Smooth muscle cell (in vitro differentiated cells): Measurements from ENCODE around the gene ADPRS. TPM values are rescaled to one million over a fixed set of nuclear protein-coding genes. Genes with fewer than 3 reads are reported as not detected.
A peak's percentile ranks its signal among the peaks of the same experiment; 100 is the strongest.

Experiments used
- DNase-seq: peaks from one replicate; lab custom pipeline; 2025; ENCODE audit not compliant: unreplicated experiment; lab: John Stamatoyannopoulos, UW
- H2AFZ ChIP-seq: fragments of 200-600 bp; sonication (generic); 2 replicates; pipeline ENCODE4 v1.6.0; 2016; ENCODE audit warnings: antibody characterized with exemption, low read depth, mild to moderate bottlenecking
- H3F3A ChIP-seq: fragments of 200-600 bp; sonication (generic); 2 replicates; pipeline ENCODE4 v1.6.0; 2017; ENCODE audit warnings: antibody characterized with exemption, low read depth
- H3K27ac ChIP-seq: fragments of 200-600 bp; sonication (generic); 2 replicates; pipeline ENCODE4 v1.5.1; 2016; ENCODE audit warnings: low read depth, mild to moderate bottlenecking
- H3K27me3 ChIP-seq: fragments of 200-600 bp; sonication (generic); 2 replicates; pipeline ENCODE4 v1.6.1; 2016; ENCODE audit warnings: low read depth, mild to moderate bottlenecking
- H3K36me3 ChIP-seq: fragments of 200-600 bp; sonication (generic); 2 replicates; pipeline ENCODE4 v1.5.1; 2016; ENCODE audit warnings: low read depth
- H3K4me1 ChIP-seq: fragments of 200-600 bp; sonication (generic); 2 replicates; pipeline ENCODE4 v1.5.1; 2016; ENCODE audit warnings: low read depth
- H3K4me2 ChIP-seq: fragments of 200-600 bp; sonication (generic); 2 replicates; pipeline ENCODE4 v1.6.0; 2016; ENCODE audit warnings: mild to moderate bottlenecking
- H3K4me3 ChIP-seq: fragments of 200-600 bp; sonication (generic); 2 replicates; pipeline ENCODE4 v1.5.1; 2016; ENCODE audit warnings: mild to moderate bottlenecking
- H3K79me2 ChIP-seq: fragments of 200-600 bp; sonication (generic); 2 replicates; pipeline ENCODE4 v1.6.0; 2016; ENCODE audit warnings: low read depth, mild to moderate bottlenecking
- H3K9ac ChIP-seq: fragments of 200-600 bp; sonication (generic); 2 replicates; pipeline ENCODE4 v1.6.0; 2016; ENCODE audit warnings: low read depth
- H3K9me3 ChIP-seq: fragments of 200-600 bp; sonication (generic); replicated peaks from 2 replicates; pipeline ENCODE4 v1.5.1; 2016; ENCODE audit warnings: low read depth
- H4K20me1 ChIP-seq: fragments of 200-600 bp; sonication (generic); 2 replicates; pipeline ENCODE4 v1.6.0; 2016; ENCODE audit warnings: low read depth
- WGBS: methylation state at CpG from one replicate; pipeline ENCODE4 v1.1.7; 2016; ENCODE audit warnings: low lambda C conversion rate; 5-methylcytosine and 5-hydroxymethylcytosine counted together
- polyA plus RNA-seq: library from polyadenylated mRNA; unstranded; fragments of >200 nt; fragmentation: Nextera tagmentation; extraction: Ambion mirVana; gene quantifications from 2 replicates; pipeline ENCODE4 v1.2.1, GENCODE V29; 2016
- total RNA-seq: library from RNA; depleted of rRNA; stranded (reverse); fragments of >200 nt; gene quantifications from 2 replicates; pipeline ENCODE4 v1.2.3, GENCODE V29; 2014
- TF ChIP-seq, protein P1 (sequence below): fragments of 200-600 bp; sonication (generic); IDR thresholded peaks from 2 replicates; pipeline ENCODE4 v1.5.1; 2017; ENCODE audit warnings: borderline replicate concordance, mild to moderate bottlenecking, antibody characterized with exemption; ENCODE audit not compliant: insufficient read depth, poor library complexity, severe bottlenecking

The ADPRS gene
- total and polyA plus RNA-seq, 2 experiments from 2014 or later, result 31.0 to 38.8 TPM

DNA sequence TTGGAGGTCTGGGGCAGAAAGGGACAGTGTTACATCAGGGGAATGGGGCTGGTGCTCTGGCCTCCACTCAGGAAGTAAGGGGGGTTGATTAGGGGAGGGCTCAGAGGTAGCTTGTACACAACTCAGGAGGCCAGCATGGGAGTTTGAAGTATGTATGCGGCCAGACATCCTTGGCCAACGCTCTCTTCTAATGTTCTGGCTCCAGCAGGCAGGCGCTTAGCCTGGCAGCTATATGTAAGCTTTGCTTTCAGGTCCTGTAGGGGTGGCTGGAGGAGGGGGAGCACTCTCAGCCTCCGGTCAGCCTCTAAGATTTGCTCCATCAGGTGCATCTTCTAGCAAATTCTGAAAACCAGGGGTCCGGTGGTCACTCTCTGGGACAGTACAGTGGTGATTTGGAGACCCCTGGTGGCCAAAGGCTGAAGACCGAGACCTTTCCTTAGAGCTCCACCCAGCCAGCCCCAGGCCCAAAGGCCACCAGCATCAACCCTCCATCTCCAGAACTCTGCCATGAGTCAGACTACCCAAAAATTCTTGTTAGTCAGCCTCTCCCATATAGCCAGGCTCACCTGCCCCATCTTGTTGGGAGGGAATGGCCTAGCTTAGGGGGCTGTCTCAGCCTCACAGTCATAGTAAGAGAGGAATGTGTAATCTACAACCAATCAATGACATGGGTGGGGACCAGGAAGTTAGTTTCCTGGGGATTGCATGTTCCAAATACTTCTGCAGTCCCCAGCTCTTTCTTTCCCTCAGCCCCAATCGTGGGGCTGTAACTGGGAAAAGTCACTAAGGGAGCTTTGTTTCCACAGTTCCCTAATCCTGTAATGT, 46.0 kb downstream of the ADPRS start:
- H3K79me2 ChIP-seq, result peaks cover 4% of the 10 kb centered on the region
- H3K27me3 ChIP-seq, result no peaks in the 10 kb centered on the region
- DNase-seq, result peak; percentile 30
- peaks cover 9% of the 10 kb centered on the region for H4K20me1 ChIP-seq
- H3K27ac ChIP-seq, result peak overlapping the region; percentile 13
- H3K4me1 ChIP-seq, result no peaks in the 10 kb centered on the region
- no peak overlapping the region for H3K4me3 ChIP-seq
- H3F3A ChIP-seq, result peaks cover 13% of the 10 kb centered on the region
- WGBS, result 57% methylated on average over 7 of the region's 7 CpGs
- TF ChIP-seq, protein P1, sequence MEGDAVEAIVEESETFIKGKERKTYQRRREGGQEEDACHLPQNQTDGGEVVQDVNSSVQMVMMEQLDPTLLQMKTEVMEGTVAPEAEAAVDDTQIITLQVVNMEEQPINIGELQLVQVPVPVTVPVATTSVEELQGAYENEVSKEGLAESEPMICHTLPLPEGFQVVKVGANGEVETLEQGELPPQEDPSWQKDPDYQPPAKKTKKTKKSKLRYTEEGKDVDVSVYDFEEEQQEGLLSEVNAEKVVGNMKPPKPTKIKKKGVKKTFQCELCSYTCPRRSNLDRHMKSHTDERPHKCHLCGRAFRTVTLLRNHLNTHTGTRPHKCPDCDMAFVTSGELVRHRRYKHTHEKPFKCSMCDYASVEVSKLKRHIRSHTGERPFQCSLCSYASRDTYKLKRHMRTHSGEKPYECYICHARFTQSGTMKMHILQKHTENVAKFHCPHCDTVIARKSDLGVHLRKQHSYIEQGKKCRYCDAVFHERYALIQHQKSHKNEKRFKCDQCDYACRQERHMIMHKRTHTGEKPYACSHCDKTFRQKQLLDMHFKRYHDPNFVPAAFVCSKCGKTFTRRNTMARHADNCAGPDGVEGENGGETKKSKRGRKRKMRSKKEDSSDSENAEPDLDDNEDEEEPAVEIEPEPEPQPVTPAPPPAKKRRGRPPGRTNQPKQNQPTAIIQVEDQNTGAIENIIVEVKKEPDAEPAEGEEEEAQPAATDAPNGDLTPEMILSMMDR, result peak; percentile 84
- H3K36me3 ChIP-seq, result peaks cover 4% of the 10 kb centered on the region
- no peaks in the 10 kb centered on the region for H3K9me3 ChIP-seq
- H3K9ac ChIP-seq, result no peak overlapping the region
- peak overlapping the region; percentile 3 for H3K4me2 ChIP-seq
- H2AFZ ChIP-seq, result no peak overlapping the region

DNA sequence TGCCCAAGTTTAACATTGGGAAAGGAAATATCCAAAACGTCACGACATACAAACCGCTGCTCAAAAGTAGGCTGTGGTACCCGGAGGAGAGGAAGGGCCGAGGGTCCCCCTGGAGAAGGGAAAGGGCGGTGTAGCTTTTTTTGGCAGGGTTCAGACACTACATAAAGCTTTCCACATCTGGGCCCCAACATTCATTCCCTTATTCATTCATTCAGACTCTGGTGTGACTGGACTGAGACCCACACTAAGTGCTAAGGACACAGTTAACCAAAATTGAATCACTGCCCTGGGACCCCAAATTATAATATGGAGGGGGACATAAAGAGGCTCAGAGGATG, 46.6 kb downstream of the ADPRS start:
- Histone ChIP-seq H3K79me2 (peaks cover 9% of the 10 kb centered on the region), H3K9ac (no peak overlapping the region), H3F3A (peaks cover 13% of the 10 kb centered on the region), H3K4me2 (no peak overlapping the region), H3K27me3 (no peaks in the 10 kb centered on the region), H3K27ac (peak overlapping the region; percentile 13), H2AFZ (no peak overlapping the region), H3K4me1 (no peaks in the 10 kb centered on the region), H4K20me1 (peaks cover 15% of the 10 kb centered on the region), H3K9me3 (no peaks in the 10 kb centered on the region), H3K4me3 (no peak overlapping the region), H3K36me3 (peaks cover 4% of the 10 kb centered on the region)
- no peak for DNase-seq
- WGBS, result 88% methylated on average over 6 of the region's 6 CpGs
- TF ChIP-seq, protein P1, result no peak

DNA sequence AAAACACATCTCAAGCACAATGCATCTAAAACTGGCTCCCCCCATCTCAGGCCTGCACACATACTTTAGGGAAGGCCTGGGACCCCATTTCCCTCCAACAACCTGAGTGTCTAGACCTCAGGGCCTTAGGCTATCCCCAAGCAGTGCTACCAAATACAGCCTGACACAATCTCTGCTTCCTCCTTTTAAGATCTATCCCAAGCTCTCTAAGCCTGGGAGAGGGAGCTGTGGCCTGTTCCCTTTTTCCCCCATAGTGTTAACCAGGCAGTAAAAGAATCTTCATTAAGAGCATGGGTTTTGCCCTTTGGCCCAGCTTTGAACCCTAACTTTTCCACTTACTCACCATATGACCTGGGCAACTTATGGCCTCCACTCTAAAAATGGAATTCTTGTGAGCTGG, 47.1 kb downstream of the ADPRS start:
- Histone ChIP-seq H3K4me1 (no peaks in the 10 kb centered on the region), H3K4me2 (no peak overlapping the region), H4K20me1 (peaks cover 20% of the 10 kb centered on the region), H3K9me3 (no peaks in the 10 kb centered on the region), H3K27me3 (no peaks in the 10 kb centered on the region), H2AFZ (no peak overlapping the region), H3K4me3 (no peak overlapping the region), H3K79me2 (peaks cover 11% of the 10 kb centered on the region), H3F3A (peaks cover 13% of the 10 kb centered on the region), H3K27ac (no peak overlapping the region), H3K9ac (no peak overlapping the region), H3K36me3 (peaks cover 4% of the 10 kb centered on the region)
- DNase-seq, result no peak
- TF ChIP-seq, protein P1, result no peak

DNA sequence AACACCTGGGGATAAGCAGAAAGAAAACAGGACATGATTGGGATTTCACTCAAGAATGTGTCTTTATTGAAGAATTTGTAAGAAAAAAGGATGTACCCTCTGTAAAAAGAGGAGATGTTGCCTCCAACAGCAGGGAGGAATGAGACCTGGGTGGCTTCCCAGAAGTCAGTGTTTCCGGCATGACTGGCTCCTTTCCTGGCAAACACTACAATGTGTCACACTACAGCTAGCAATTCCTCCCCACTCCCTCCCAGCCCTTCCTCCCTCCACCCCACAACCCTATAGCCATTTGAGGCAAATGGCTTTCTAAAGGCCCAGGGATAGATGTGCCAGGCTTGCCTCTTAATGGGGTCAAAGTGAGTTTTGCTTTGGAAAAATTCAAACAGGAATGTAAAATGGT, 47.8 kb downstream of the ADPRS start:
- DNase-seq, result no peak
- Histone ChIP-seq H3K9ac (no peak overlapping the region), H3K4me1 (no peaks in the 10 kb centered on the region), H3K36me3 (peaks cover 4% of the 10 kb centered on the region), H3F3A (peaks cover 13% of the 10 kb centered on the region), H3K4me3 (no peak overlapping the region), H2AFZ (no peak overlapping the region), H3K27me3 (no peaks in the 10 kb centered on the region), H3K27ac (peak overlapping the region; percentile 16), H3K4me2 (no peak overlapping the region), H3K9me3 (no peaks in the 10 kb centered on the region), H3K79me2 (peaks cover 17% of the 10 kb centered on the region), H4K20me1 (peaks cover 27% of the 10 kb centered on the region)
- TF ChIP-seq, protein P1, result no peak
- WGBS, result 88% methylated on average over 1 of the region's 1 CpG
